Vagina (tissue), 2 donors: ENCODE measurements around the gene LAMA1.

Source experiments
- POLR2A ChIP-seq, 2 donors: fragments of 450-650 bp; IDR thresholded peaks; one replicate each; pipeline ENCODE4 v1.6.1; 2017; ENCODE audit warnings: antibody characterized with exemption in 2 of 2, mild to moderate bottlenecking in 2 of 2, moderate library complexity in 2 of 2
- POLR2AphosphoS5 ChIP-seq, 2 donors: sonication (generic); formaldehyde crosslinking; IDR thresholded peaks; one replicate each; pipeline ENCODE4 v1.9.0; 2017; ENCODE audit warnings: antibody characterized with exemption in 2 of 2, mild to moderate bottlenecking in 2 of 2, low read depth in 1 of 2; ENCODE audit not compliant: insufficient read depth in 1 of 2
- TF ChIP-seq, protein P1 (sequence below), 3 experiments: fragments of 450-650 bp in 2 of 3; fragments of 200-600 bp in 1 of 3; sonication (generic) in 1 of 3; IDR thresholded peaks; one replicate each; pipeline ENCODE4 v1.5.1; 2017 to 2019; ENCODE audit warnings: antibody characterized with exemption in 3 of 3, mild to moderate bottlenecking in 2 of 3, moderate library complexity in 2 of 3

DNA sequence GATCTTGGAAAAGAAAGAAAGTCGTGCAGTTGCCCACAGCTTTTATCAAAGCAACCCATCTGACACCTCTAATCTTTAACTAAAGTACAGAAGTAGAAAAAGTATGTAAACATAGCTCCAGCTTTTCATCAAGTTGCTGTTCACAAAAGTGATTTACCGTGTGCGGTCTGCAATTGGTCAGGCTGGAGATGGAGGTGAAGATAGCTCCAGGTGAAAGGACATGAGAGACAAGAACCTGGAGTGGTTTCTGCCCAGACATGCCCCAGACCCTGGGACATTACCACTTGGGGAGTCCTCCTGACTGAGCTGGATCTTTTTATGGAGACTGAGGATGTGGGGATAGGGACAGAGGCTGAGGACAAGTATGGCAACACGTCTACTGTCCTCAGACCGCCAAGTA, 82.7 kb downstream of the LAMA1 start:
- TF ChIP-seq, protein P1, sequence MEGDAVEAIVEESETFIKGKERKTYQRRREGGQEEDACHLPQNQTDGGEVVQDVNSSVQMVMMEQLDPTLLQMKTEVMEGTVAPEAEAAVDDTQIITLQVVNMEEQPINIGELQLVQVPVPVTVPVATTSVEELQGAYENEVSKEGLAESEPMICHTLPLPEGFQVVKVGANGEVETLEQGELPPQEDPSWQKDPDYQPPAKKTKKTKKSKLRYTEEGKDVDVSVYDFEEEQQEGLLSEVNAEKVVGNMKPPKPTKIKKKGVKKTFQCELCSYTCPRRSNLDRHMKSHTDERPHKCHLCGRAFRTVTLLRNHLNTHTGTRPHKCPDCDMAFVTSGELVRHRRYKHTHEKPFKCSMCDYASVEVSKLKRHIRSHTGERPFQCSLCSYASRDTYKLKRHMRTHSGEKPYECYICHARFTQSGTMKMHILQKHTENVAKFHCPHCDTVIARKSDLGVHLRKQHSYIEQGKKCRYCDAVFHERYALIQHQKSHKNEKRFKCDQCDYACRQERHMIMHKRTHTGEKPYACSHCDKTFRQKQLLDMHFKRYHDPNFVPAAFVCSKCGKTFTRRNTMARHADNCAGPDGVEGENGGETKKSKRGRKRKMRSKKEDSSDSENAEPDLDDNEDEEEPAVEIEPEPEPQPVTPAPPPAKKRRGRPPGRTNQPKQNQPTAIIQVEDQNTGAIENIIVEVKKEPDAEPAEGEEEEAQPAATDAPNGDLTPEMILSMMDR (IDR thresholded peaks at IDR 0.05) = no peak
- no peak for TF ChIP-seq POLR2AphosphoS5 (IDR thresholded peaks at IDR 0.05; ENCODE audit: insufficient read depth in 1 of 2, low read depth in 1 of 2)
- no peak for TF ChIP-seq POLR2A (IDR thresholded peaks at IDR 0.05)
